ENCODE measurements around the gene CRB3. TPM values are rescaled to one million over a fixed set of nuclear protein-coding genes. Genes with fewer than 3 reads are reported as not detected.

Gene CRB3
- total RNA-seq, 2 experiments from 2014 or later: 1.2 to 1.4 TPM

DNA sequence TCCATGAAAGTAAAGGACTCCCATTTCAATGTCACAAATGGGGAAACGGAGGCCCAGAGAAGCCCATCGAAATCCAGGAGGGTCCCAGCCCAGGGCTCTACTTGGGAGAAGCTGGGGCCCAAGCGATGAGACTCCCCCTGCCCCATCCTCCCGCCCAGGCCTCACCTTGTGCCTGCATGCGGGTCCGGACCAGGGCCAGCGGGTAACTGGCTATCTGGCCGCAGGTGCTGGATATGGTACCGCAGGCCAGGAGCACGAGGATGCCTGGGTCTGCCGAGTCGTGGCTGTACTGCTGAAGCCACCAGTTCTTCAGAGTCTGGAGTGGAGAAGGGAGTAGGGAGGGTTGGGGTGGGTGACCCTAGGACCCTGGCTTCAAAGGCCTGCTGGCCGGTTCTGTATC, 20.1 kb upstream of the CRB3 start:
- Mint-ChIP-seq H3K4me3 (no peak overlapping the region), H3K4me1 (ENCODE audit: low read depth) (no peaks in the 10 kb centered on the region), H3K27ac (no peak overlapping the region), H3K27me3 (ENCODE audit: low read depth) (no peaks in the 10 kb centered on the region), H3K9me3 (no peaks in the 10 kb centered on the region), H3K36me3 (ENCODE audit: low read depth) (peaks cover 8% of the 10 kb centered on the region)
- intact Hi-C loops (cut with micrococcal nuclease): no loop called here
- no peak for DNase-seq
- CTCF ChIA-PET: no interaction called here

DNA sequence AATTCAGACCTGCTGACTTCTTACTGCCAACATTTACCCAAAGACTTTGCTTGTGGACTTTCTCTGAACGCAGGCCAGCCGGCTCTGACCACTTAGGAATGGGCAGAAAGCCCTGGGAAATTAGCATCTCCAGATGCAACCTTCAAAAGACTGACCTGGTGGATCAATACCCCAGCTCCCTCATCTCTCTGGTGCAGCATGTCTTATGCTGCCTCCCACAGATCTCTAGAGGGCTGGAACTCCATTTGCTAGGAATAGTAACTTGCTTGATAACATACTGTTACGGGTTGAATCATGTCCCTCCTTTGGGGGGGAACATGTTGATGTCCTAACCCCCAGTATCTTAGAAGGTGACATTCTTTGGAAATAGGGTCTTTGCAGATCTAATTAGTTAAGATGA, 17.6 kb upstream of the CRB3 start:
- CTCF ChIA-PET: no interaction called here
- intact Hi-C loops (cut with micrococcal nuclease): no loop called here
- Mint-ChIP-seq H3K27me3 (ENCODE audit: low read depth) (no peaks in the 10 kb centered on the region), H3K4me3 (no peak overlapping the region), H3K27ac (no peak overlapping the region), H3K36me3 (ENCODE audit: low read depth) (peaks cover 8% of the 10 kb centered on the region), H3K4me1 (ENCODE audit: low read depth) (no peaks in the 10 kb centered on the region), H3K9me3 (no peaks in the 10 kb centered on the region)
- no peak for DNase-seq

DNA sequence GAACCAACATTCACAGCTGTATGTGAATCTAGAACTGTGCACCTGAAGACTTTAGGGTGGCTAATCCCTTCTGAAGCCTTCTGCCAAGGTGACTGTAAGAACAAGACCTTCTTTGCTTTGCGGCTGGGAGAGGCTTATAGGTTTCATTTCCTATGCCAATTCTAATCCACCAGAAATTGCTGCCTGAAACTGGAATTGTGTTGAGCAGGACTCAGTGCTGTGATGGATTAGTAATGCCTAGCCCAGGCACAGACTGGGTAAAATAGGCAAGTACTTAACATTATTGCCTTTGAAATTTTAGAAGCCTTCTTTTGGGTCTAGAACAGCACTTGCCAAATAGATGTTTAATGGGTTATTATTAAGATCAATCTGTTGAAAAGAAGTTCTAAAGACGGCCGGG, 16.0 kb upstream of the CRB3 start:
- CTCF ChIA-PET: interaction anchor here (0.6 kb wide), 1 partner anchor 50 kb away, joined by 3 read pairs; no protein-coding TSS in a partner anchor
- peaks cover 12% of the 10 kb centered on the region for H3K36me3 Mint-ChIP-seq (ENCODE audit: low read depth)
- no peak overlapping the region for H3K4me3 Mint-ChIP-seq
- no peak overlapping the region for H3K27ac Mint-ChIP-seq
- H3K27me3 Mint-ChIP-seq (ENCODE audit: low read depth): no peaks in the 10 kb centered on the region
- DNase-seq: no peak
- intact Hi-C loops (cut with micrococcal nuclease): no loop called here
- H3K9me3 Mint-ChIP-seq: no peaks in the 10 kb centered on the region
- H3K4me1 Mint-ChIP-seq (ENCODE audit: low read depth): no peaks in the 10 kb centered on the region

DNA sequence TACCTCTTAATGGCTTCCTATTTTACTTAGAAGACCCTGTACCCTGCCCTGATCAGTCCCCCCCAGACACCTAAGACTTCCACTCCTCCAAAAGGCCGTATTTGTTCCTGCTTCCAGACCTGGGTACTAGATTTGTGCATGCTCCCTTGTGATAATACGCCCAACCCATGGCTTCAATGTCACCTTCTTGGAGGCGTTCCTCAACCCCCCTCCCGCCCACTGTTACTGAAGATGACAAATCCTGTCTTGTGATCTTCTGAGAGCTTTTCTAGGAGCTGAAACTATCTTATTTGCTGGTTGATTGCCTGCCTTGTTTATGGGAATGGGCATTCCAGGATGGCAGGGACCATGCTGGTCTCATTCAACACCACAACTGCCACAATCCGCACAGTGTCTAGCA, 13.9 kb upstream of the CRB3 start:
- Mint-ChIP-seq H3K4me1 (ENCODE audit: low read depth) (no peaks in the 10 kb centered on the region), H3K27ac (no peak overlapping the region), H3K4me3 (no peak overlapping the region), H3K27me3 (ENCODE audit: low read depth) (no peaks in the 10 kb centered on the region), H3K9me3 (peaks cover 13% of the 10 kb centered on the region), H3K36me3 (ENCODE audit: low read depth) (peaks cover 33% of the 10 kb centered on the region)
- intact Hi-C loops (cut with micrococcal nuclease): no loop called here
- CTCF ChIA-PET: interaction anchor here (1.1 kb wide), 1 partner anchor 13 kb away, joined by 3 read pairs; no protein-coding TSS in a partner anchor
- DNase-seq: no peak

DNA sequence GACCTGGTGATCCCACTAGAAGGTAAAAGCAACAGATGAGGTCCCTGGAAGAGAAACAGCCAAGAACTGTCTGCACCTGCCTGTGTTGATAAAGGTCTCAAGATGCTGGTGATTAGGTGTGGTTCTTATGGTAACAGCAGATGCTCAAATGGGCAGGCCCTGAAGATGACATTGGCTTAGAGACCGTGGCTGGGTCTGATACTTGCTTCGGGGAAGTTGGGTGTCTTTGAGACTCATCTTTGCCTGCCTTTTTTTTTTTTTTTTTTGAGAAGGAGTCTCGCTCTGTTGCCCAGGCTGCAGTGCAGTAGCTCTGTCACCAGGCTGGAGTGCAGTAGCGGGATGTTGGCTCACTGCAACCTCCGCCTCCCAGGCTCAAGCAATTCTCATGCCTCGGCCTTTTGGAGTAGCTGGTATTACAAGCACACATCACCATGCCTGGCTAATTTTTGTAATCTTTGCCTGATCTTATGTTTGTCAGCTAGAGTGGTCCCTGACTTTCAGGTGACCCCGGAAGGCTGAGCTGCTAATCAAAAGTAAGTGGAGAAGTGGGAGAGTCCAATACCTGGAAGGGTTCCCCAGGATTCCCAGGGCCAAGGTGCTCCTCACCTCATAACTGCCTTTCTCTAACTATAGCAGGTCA, 12.4 kb upstream of the CRB3 start:
- no peak for DNase-seq
- Mint-ChIP-seq H3K27me3 (ENCODE audit: low read depth) (no peaks in the 10 kb centered on the region), H3K27ac (no peak overlapping the region), H3K9me3 (peaks cover 21% of the 10 kb centered on the region), H3K36me3 (ENCODE audit: low read depth) (peaks cover 39% of the 10 kb centered on the region), H3K4me3 (no peak overlapping the region), H3K4me1 (ENCODE audit: low read depth) (no peaks in the 10 kb centered on the region)
- intact Hi-C loops (cut with micrococcal nuclease): no loop called here
- CTCF ChIA-PET: interaction anchor here (1.2 kb wide), 1 partner anchor 113 kb away, joined by 3 read pairs; no protein-coding TSS in a partner anchor

DNA sequence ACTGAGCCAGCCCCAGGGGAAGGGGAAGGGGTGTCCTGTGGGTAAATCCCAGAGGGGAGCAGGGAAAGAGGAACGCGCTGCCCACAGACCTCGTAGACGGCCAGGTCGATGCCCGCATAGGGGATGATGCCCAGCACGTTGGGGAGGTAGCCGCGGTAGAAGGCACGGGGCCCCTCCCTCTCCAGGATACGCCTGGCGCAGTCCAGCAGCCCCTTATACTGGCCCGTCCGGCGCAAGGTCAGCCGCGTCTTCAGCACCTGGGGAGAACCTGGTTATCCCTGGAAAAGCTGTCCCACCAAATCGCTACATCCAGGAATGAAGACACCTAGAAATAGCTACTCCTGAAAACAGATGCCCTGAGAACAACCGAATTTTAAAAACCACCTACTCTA, 11.9 kb upstream of the CRB3 start:
- Mint-ChIP-seq H3K9me3 (peaks cover 21% of the 10 kb centered on the region), H3K36me3 (ENCODE audit: low read depth) (peaks cover 37% of the 10 kb centered on the region), H3K27me3 (ENCODE audit: low read depth) (no peaks in the 10 kb centered on the region), H3K4me3 (no peak overlapping the region), H3K27ac (no peak overlapping the region), H3K4me1 (ENCODE audit: low read depth) (no peaks in the 10 kb centered on the region)
- DNase-seq: no peak
- intact Hi-C loops (cut with micrococcal nuclease): no loop called here
- CTCF ChIA-PET: interaction anchor here (1.2 kb wide), 1 partner anchor 114 kb away, joined by 3 read pairs; no protein-coding TSS in a partner anchor

DNA sequence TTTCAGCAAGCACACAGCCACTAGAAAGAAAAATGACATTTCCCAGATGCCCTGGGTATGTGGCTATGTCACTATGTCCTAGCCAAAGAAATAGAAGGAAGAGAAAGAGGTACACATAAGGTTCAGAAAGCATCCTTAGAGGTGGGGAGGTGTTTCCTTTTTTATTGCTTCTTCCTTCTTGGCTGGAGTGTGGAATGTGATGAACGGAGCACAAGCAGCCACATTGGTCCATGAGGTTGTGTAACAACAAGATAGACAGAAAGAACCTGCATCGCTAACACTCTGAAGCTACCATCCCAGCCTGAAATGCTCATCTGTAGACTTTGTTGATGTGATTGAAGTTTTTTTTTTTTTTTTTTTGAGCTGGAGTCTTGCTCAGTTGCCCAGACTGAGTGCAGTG, 11.2 kb upstream of the CRB3 start:
- H3K9me3 Mint-ChIP-seq: peaks cover 21% of the 10 kb centered on the region
- no peaks in the 10 kb centered on the region for H3K27me3 Mint-ChIP-seq (ENCODE audit: low read depth)
- no peaks in the 10 kb centered on the region for H3K4me1 Mint-ChIP-seq (ENCODE audit: low read depth)
- intact Hi-C loops (cut with micrococcal nuclease): no loop called here
- no peak overlapping the region for H3K27ac Mint-ChIP-seq
- no peak overlapping the region for H3K4me3 Mint-ChIP-seq
- H3K36me3 Mint-ChIP-seq (ENCODE audit: low read depth): peaks cover 37% of the 10 kb centered on the region
- DNase-seq: no peak
- CTCF ChIA-PET: no interaction called here

DNA sequence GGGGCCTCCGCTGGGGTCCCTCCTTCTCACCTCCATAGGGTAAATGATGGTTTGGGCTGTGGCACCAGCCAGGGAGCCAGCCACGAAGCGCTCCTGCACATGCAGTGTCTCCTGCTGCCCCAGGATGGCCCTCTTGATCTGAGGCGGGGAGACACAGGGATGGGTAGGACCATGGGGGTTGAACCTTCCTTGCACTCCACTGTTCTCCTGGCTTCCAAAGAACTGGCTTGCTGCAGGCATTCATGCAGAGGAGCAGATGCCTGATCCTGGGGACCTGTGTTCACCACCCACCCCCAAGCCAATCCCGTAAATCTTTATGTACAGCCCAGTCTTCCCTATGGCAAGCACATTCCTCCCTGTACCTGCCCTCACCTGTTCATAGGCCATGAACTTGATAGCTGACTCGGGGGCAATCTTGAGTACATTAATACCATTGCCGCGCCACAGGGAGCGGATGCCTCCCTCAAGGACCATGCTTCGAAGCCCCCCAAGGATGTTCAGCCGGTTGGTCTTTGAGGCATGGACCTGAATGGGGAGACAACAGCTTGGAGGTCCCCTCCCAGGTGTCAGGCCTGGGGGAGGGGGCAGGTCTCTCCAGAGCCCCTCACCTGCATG, 10.0 kb upstream of the CRB3 start:
- peaks cover 21% of the 10 kb centered on the region for H3K9me3 Mint-ChIP-seq
- H3K36me3 Mint-ChIP-seq (ENCODE audit: low read depth): peaks cover 37% of the 10 kb centered on the region

DNA sequence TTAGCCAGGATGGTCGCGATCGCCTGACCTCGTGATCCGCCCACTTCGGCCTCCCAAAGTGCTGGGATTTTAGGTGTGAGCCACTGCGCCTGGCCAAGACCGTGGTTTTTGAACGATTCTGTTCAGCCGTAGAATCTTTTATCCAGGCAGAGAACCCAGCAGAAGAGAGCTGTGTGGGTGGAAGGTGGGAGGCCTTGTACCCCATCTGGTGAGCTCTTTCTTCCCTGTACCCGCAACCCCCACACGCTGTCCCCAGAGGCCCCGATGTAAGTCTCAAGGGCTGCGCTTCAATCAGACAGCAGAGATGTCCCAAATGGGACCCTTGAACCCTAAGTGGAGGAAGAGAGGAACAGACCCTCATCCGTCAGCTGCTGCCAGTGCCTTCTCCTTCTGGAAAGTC, 8.1 kb upstream of the CRB3 start:
- no peak overlapping the region for H3K4me3 Mint-ChIP-seq
- peaks cover 11% of the 10 kb centered on the region for H3K4me1 Mint-ChIP-seq (ENCODE audit: low read depth)
- H3K27ac Mint-ChIP-seq: no peak overlapping the region
- DNase-seq: no peak
- intact Hi-C loops (cut with micrococcal nuclease): no loop called here
- H3K9me3 Mint-ChIP-seq: peaks cover 21% of the 10 kb centered on the region
- H3K36me3 Mint-ChIP-seq (ENCODE audit: low read depth): peaks cover 37% of the 10 kb centered on the region
- CTCF ChIA-PET: interaction anchor here (0.5 to 0.6 kb wide), 2 partner anchors 42 to 73 kb away, joined by 3 to 4 read pairs; no protein-coding TSS in a partner anchor
- no peaks in the 10 kb centered on the region for H3K27me3 Mint-ChIP-seq (ENCODE audit: low read depth)

More for the DNA sequence above, 10.0 kb upstream of the CRB3 start:
- CTCF ChIA-PET: no interaction called here
- Mint-ChIP-seq H3K4me3 (no peak overlapping the region), H3K4me1 (ENCODE audit: low read depth) (peaks cover 6% of the 10 kb centered on the region), H3K27ac (no peak overlapping the region), H3K27me3 (ENCODE audit: low read depth) (no peaks in the 10 kb centered on the region)
- intact Hi-C loops (cut with micrococcal nuclease): no loop called here
- no peak for DNase-seq

DNA sequence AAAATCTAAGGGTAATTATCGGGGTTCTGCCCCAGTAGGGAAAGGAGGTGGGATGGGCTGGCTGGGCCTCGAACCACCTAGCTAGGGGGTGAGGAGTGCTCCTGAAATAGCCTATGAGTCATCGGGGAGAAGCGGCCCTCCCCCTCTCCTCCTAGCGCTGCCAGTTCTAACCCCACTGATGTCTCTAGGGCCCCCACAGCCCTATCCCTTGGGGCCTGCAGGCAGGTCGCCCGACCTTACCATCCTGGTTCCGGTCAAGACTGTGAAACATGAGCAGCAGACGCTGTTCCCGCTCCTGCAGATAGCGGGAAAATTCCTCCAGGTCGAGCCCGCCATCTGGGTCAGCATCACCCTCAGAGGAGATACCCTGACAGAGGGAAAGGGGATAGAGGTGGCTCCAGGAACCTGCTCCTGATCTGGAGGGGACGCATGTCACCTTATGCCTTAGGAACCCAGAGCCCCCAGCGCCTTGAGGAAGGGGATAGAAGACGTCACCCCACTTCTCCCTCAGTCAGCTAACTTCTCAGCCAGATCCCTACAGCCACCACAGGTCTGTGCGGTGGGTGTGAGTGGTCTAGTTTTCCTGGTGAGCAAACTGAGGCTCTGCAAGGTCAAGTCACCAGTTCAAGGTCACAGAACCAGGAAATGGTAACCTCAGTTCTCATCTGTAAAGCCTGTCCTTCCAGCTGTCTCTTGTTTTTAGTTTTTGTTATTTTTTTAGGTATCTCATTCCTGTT, 5.9 kb upstream of the CRB3 start:
- H3K4me3 Mint-ChIP-seq: peak overlapping the region; percentile 67
- peaks cover 11% of the 10 kb centered on the region for H3K4me1 Mint-ChIP-seq (ENCODE audit: low read depth)
- peaks cover 21% of the 10 kb centered on the region for H3K9me3 Mint-ChIP-seq
- no peak overlapping the region for H3K27ac Mint-ChIP-seq
- H3K36me3 Mint-ChIP-seq (ENCODE audit: low read depth): peaks cover 32% of the 10 kb centered on the region
- no peaks in the 10 kb centered on the region for H3K27me3 Mint-ChIP-seq (ENCODE audit: low read depth)
- intact Hi-C loops (cut with micrococcal nuclease): no loop called here
- CTCF ChIA-PET: no interaction called here
- no peak for DNase-seq

DNA sequence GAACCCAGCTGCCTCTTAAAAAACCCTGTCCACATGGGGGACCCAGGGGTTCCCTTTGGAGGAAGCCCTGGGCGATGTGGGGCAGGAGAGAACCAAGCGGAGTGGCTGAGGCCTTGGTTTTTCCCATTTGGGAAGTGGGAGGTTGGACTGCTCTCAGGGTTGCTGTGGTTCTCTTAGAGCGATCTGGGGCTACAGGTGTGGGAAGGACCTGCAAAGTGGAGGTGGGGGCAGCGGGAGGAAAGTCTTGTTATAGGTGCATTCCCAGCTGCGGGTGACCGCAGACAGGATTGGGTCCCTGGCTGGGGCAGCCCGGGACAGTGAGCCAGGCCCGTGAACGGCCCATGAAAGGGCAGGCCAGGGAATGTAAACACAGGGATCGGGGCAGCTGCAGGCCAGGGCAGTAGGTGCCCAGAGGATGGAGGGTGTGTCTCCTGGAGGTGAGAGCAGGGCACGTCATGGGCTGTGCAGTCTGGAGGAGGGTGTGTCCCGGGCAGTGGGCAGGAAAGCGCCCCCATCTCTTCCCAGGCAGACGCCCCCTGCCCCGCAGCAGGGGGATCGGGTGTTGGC, 5.3 kb upstream of the CRB3 start:
- intact Hi-C loops (cut with micrococcal nuclease): no loop called here
- H3K27ac Mint-ChIP-seq: no peak overlapping the region
- H3K9me3 Mint-ChIP-seq: peaks cover 19% of the 10 kb centered on the region
- CTCF ChIA-PET: interaction anchor here (1.0 kb wide), 1 partner anchor 23 kb away, joined by 3 read pairs; the partner anchor contains the start of gene DENND1C
- no peak for DNase-seq
- H3K4me3 Mint-ChIP-seq: peak overlapping the region; percentile 67
- peaks cover 12% of the 10 kb centered on the region for H3K4me1 Mint-ChIP-seq (ENCODE audit: low read depth)
- H3K36me3 Mint-ChIP-seq (ENCODE audit: low read depth): peaks cover 25% of the 10 kb centered on the region
- H3K27me3 Mint-ChIP-seq (ENCODE audit: low read depth): no peaks in the 10 kb centered on the region

Data from activated naive CD4-positive, alpha-beta T cell treated with anti-CD3 and anti-CD28 coated beads for 36 hours (primary cell).